Ishikawa (cell line): ENCODE measurements around the gene STXBP5.

ENCODE experiments used
- CEBPB ChIP-seq: IDR thresholded peaks from 2 replicates; pipeline ENCODE4 v1.6.1; 2012
- FOXM1 ChIP-seq: IDR thresholded peaks from 2 replicates; pipeline ENCODE4 v1.6.1; 2012; ENCODE audit warnings: low read depth, borderline replicate concordance
- TAF1 ChIP-seq: IDR thresholded peaks from 2 replicates; pipeline ENCODE4 v1.6.1; 2012; ENCODE audit warnings: low read depth, mild to moderate bottlenecking
- TF ChIP-seq, protein P1 (sequence below): IDR thresholded peaks from 2 replicates; pipeline ENCODE4 v1.6.1; 2012; ENCODE audit warnings: low read depth, mild to moderate bottlenecking

DNA sequence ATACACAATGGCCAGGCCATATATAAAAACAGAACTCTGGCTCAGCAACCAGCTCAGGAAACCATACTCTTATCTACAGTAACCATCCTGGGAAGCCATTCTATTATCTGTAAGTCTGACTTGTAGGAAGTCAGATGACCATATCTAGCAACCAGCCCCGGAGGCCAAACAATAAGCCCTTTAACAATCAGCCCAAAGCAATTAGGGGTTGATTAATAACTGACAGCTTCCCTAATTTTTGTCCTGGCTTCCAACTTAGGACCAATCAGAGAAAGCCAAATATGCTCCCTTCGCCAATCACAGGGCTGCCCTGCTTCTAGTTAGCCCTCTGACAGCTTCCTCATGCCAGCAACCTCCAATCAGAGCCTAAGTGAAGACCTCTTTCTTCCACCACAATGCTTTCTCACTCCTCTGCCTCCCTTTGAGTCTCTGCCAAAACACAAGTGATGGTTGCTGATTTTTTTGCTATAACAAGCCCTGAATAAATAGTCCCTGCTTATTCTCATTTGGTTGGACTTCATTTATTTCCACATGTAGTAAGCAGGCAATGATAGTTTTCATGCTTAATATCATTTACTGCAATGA, 37.8 kb upstream of the STXBP5 start:
- TF ChIP-seq TAF1 (no peak), CEBPB (no peak), FOXM1 (no peak)
- TF ChIP-seq, protein P1, sequence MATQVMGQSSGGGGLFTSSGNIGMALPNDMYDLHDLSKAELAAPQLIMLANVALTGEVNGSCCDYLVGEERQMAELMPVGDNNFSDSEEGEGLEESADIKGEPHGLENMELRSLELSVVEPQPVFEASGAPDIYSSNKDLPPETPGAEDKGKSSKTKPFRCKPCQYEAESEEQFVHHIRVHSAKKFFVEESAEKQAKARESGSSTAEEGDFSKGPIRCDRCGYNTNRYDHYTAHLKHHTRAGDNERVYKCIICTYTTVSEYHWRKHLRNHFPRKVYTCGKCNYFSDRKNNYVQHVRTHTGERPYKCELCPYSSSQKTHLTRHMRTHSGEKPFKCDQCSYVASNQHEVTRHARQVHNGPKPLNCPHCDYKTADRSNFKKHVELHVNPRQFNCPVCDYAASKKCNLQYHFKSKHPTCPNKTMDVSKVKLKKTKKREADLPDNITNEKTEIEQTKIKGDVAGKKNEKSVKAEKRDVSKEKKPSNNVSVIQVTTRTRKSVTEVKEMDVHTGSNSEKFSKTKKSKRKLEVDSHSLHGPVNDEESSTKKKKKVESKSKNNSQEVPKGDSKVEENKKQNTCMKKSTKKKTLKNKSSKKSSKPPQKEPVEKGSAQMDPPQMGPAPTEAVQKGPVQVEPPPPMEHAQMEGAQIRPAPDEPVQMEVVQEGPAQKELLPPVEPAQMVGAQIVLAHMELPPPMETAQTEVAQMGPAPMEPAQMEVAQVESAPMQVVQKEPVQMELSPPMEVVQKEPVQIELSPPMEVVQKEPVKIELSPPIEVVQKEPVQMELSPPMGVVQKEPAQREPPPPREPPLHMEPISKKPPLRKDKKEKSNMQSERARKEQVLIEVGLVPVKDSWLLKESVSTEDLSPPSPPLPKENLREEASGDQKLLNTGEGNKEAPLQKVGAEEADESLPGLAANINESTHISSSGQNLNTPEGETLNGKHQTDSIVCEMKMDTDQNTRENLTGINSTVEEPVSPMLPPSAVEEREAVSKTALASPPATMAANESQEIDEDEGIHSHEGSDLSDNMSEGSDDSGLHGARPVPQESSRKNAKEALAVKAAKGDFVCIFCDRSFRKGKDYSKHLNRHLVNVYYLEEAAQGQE: no peak
